Right lobe of liver (tissue), 6 donors: ENCODE results near the gene TYMS. TPM values are rescaled to one million over a fixed set of nuclear protein-coding genes. Genes with fewer than 3 reads are reported as not detected.

Experiments
- ATAC-seq, 4 donors: fragments of 200-7000 bp; cut with Tn5 transposase; one replicate each; pipeline ENCODE4 v1.9.1; 2020; ENCODE audit warnings: mild to moderate bottlenecking in 4 of 4, moderate library complexity in 4 of 4
- DNase-seq, 3 donors: peaks; one replicate each; pipeline ENCODE4 v3.0.0-alpha.2; 2020
- H3K27ac ChIP-seq, 3 donors: fragments of 200-600 bp; one replicate each; pipeline ENCODE4 v1.8.0; 2022
- H3K27me3 ChIP-seq, 2 donors: fragments of 200-600 bp; one replicate each; pipeline ENCODE4 v1.8.0; 2022
- H3K36me3 ChIP-seq, 4 donors: fragments of 200-600 bp; sonication (generic) in 1 of 4; one replicate each; pipeline versions ENCODE4 v1.5.1 to v1.8.0; 2017 to 2022; ENCODE audit warnings: control low read depth in 1 of 4
- H3K4me1 ChIP-seq, 4 donors: fragments of 200-600 bp; sonication (generic) in 1 of 4; one replicate each; pipeline versions ENCODE4 v1.5.1 to v1.8.0; 2017 to 2022; ENCODE audit warnings: control low read depth in 1 of 4
- H3K4me3 ChIP-seq, 3 donors: fragments of 200-600 bp; one replicate each; pipeline ENCODE4 v1.8.0; 2022
- H3K9me3 ChIP-seq, 4 donors: fragments of 200-600 bp; sonication (generic) in 1 of 4; one replicate each; pipeline versions ENCODE4 v1.5.1 to v1.8.0; 2017 to 2022; ENCODE audit warnings: control low read depth in 1 of 4
- CTCF ChIP-seq, 4 donors: fragments of 200-600 bp in 3 of 4; fragments of 450-650 bp in 1 of 4; IDR thresholded peaks; one replicate each; pipeline versions ENCODE4 v1.5.1 to v1.8.0; 2016 to 2022; ENCODE audit warnings: antibody characterized with exemption in 4 of 4, mild to moderate bottlenecking in 2 of 4
- POLR2A ChIP-seq: fragments of 450-650 bp; IDR thresholded peaks from one replicate; pipeline ENCODE4 v1.6.1; 2017; ENCODE audit warnings: antibody characterized with exemption, mild to moderate bottlenecking
- WGBS: methylation state at CpG from one replicate; pipeline ENCODE4 v1.1.6; 2018; ENCODE audit warnings: low coverage, low lambda C conversion rate; ENCODE audit not compliant: insufficient coverage; ENCODE audit errors: missing lambda C conversion rate; 5-methylcytosine and 5-hydroxymethylcytosine counted together
- intact Hi-C, 2 donors: fragments of 100-400 bp; cut with DNase I; formaldehyde crosslinking; loops; one replicate each; pipeline versions ENCODE4 v1.11.2 to v1.14.1; 2022
- total RNA-seq, 6 experiments: library from RNA; depleted of rRNA in 2 of 6; stranded (reverse); fragments of >200 nt in 2 of 6; fragmentation: NEBNext Ultra II Directional in 3 of 6; extraction: Animal tissue kit (Norgen Biotek cat#: 25700) in 3 of 6; gene quantifications; one replicate each; pipeline versions ENCODE4 v1.1.0 to v1.2.4, GENCODE V29; 2016 to 2023
- donor health status: DM: no; HTN: yes; CAD: no.
- donor health status: DM: no; HTN: no; CAD: no.
- donor health status: DM: no; HTN: no; CAD: no.
- donor health status: DM: no; HTN: yes; CAD: no.
- donor health status: DM: no; HTN: yes; CAD: no.

Gene TYMS
- total RNA-seq, 6 experiments from 2014 or later: 1.1 to 14.9 (median 4.2) TPM

- DNase-seq: no peak
- intact Hi-C loops: no loop called here
- WGBS: 94% methylated on average over 8 of the region's 8 CpGs
Measured at GRCh38 chr18:669077-669476, 11.6 kb downstream of the TYMS start.

GRCh38 chr18:670522-670921 lies 13.1 kb downstream of the TYMS start:
- no peaks in the 10 kb centered on the region for H3K4me1 ChIP-seq
- no peak overlapping the region for H3K27ac ChIP-seq
- no peaks in the 10 kb centered on the region for H3K9me3 ChIP-seq
- peaks cover 0 to 50% (median 18%) of the 10 kb centered on the region in 4 donors for H3K36me3 ChIP-seq
- ATAC-seq (peak in 2 of 4 donors; percentile 16 to 40), DNase-seq (no peak)
- H3K4me3 ChIP-seq: no peak overlapping the region
- 92% methylated on average over 11 of the region's 11 CpGs for WGBS
- intact Hi-C loops: no loop called here
- no peaks in the 10 kb centered on the region for H3K27me3 ChIP-seq
- TF ChIP-seq CTCF (IDR thresholded peaks at IDR 0.05) (no peak), POLR2A (no peak)

More at GRCh38 chr18:669077-669476, 11.6 kb downstream of the TYMS start:
- TF ChIP-seq CTCF (IDR thresholded peaks at IDR 0.05) (no peak), POLR2A (no peak)
- peak in 1 of 4 donors; percentile 14 for ATAC-seq
- Histone ChIP-seq H3K4me3 (no peak overlapping the region), H3K4me1 (no peaks in the 10 kb centered on the region), H3K36me3 (peaks cover 0 to 38% (median 12%) of the 10 kb centered on the region in 4 donors), H3K9me3 (no peaks in the 10 kb centered on the region), H3K27me3 (no peaks in the 10 kb centered on the region), H3K27ac (no peak overlapping the region)

GRCh38 chr18:671405-671804 lies 14.0 kb downstream of the TYMS start:
- peaks cover 0 to 59% (median 20%) of the 10 kb centered on the region in 4 donors for H3K36me3 ChIP-seq
- TF ChIP-seq CTCF (IDR thresholded peaks at IDR 0.05) (no peak), POLR2A (no peak)
- 100% methylated on average over 1 of the region's 1 CpG for WGBS
- no peak for DNase-seq
- no peak overlapping the region for H3K4me3 ChIP-seq
- ATAC-seq: no peak
- H3K27ac ChIP-seq: no peak overlapping the region
- intact Hi-C loops: no loop called here
- no peaks in the 10 kb centered on the region for H3K9me3 ChIP-seq
- H3K4me1 ChIP-seq: no peaks in the 10 kb centered on the region
- no peaks in the 10 kb centered on the region for H3K27me3 ChIP-seq

GRCh38 chr18:673317-673716 lies 15.9 kb downstream of the TYMS start:
- DNase-seq (no peak), ATAC-seq (no peak)
- no peaks in the 10 kb centered on the region for H3K4me1 ChIP-seq
- WGBS: 82% methylated on average over 3 of the region's 3 CpGs
- H3K27ac ChIP-seq: no peak overlapping the region
- H3K36me3 ChIP-seq: peaks cover 0 to 77% (median 23%) of the 10 kb centered on the region in 4 donors
- H3K27me3 ChIP-seq: no peaks in the 10 kb centered on the region
- intact Hi-C loops: no loop called here
- no peak overlapping the region for H3K4me3 ChIP-seq
- TF ChIP-seq CTCF (IDR thresholded peaks at IDR 0.05): no peak
- TF ChIP-seq POLR2A: no peak
- H3K9me3 ChIP-seq: no peaks in the 10 kb centered on the region

- intact Hi-C loops: no loop called here
- no peak for ATAC-seq
- Histone ChIP-seq H3K36me3 (peaks cover 0 to 81% (median 23%) of the 10 kb centered on the region in 4 donors), H3K27ac (no peak overlapping the region), H3K4me1 (no peaks in the 10 kb centered on the region), H3K9me3 (no peaks in the 10 kb centered on the region), H3K27me3 (no peaks in the 10 kb centered on the region), H3K4me3 (no peak overlapping the region)
- TF ChIP-seq CTCF (IDR thresholded peaks at IDR 0.05) (no peak), POLR2A (no peak)
- 67% methylated on average over 5 of the region's 5 CpGs for WGBS
- no peak for DNase-seq
Measured at GRCh38 chr18:673769-674168, 16.3 kb downstream of the TYMS start.
